Uterus (tissue), 2 donors: ENCODE measurements around the gene PLBD2.

Experiments
- CTCF ChIP-seq, 4 experiments: fragments of 200-600 bp in 2 of 4; fragments of 450-650 bp in 2 of 4; sonication (generic) in 2 of 4; IDR thresholded peaks; one replicate each; pipeline ENCODE4 v1.5.1; 2016 to 2019; ENCODE audit warnings: antibody characterized with exemption in 4 of 4, mild to moderate bottlenecking in 2 of 4, moderate library complexity in 1 of 4
- POLR2A ChIP-seq, 2 donors: fragments of 450-650 bp; IDR thresholded peaks; one replicate each; pipeline ENCODE4 v1.6.1; 2016; ENCODE audit warnings: antibody characterized with exemption in 2 of 2, mild to moderate bottlenecking in 1 of 2, moderate library complexity in 1 of 2

- TF ChIP-seq POLR2A (IDR thresholded peaks at IDR 0.05) (no peak), CTCF (IDR thresholded peaks at IDR 0.05) (no peak)
Measured at GRCh38 chr12:113432986-113433385, 74.6 kb downstream of the PLBD2 start.
